Gastroesophageal sphincter (tissue), 4 donors: Measurements from ENCODE around the gene PGLYRP4. TPM values are rescaled to one million over a fixed set of nuclear protein-coding genes. Genes with fewer than 3 reads are reported as not detected.

Source experiments
- ATAC-seq: fragments of 150-250 bp; one replicate; pipeline ENCODE4 v1.9.1; 2016; ENCODE audit warnings: mild to moderate bottlenecking, moderate library complexity
- H3K27ac ChIP-seq, 4 donors: fragments of 200-600 bp; sonication (generic) in 3 of 4; 1 replicate in 3 of 4; 2 replicates in 1 of 4; pipeline ENCODE4 v1.5.1; 2016 to 2019
- H3K27me3 ChIP-seq: fragments of 200-600 bp; sonication (generic); one replicate; pipeline ENCODE4 v1.5.1; 2019
- H3K36me3 ChIP-seq, 2 donors: fragments of 200-600 bp; sonication (generic); one replicate each; pipeline ENCODE4 v1.5.1; 2019; ENCODE audit warnings: control low read depth in 1 of 2
- H3K4me1 ChIP-seq, 3 donors: fragments of 200-600 bp; sonication (generic); 1 replicate in 2 of 3; 2 replicates in 1 of 3; pipeline ENCODE4 v1.5.1; 2016 to 2019; ENCODE audit warnings: control low read depth in 2 of 3
- H3K4me3 ChIP-seq, 2 donors: fragments of 200-600 bp; sonication (generic); one replicate each; pipeline ENCODE4 v1.5.1; 2019; ENCODE audit warnings: mild to moderate bottlenecking in 1 of 2, moderate library complexity in 1 of 2
- H3K9me3 ChIP-seq, 3 donors: fragments of 200-600 bp; sonication (generic); one replicate each; pipeline ENCODE4 v1.5.1; 2017 to 2019; ENCODE audit warnings: control low read depth in 2 of 3
- EP300 ChIP-seq: sonication (generic); formaldehyde crosslinking; IDR thresholded peaks from one replicate; pipeline ENCODE4 v1.6.1; 2017; ENCODE audit warnings: antibody characterized with exemption, mild to moderate bottlenecking
- POLR2A ChIP-seq, 2 donors: fragments of 450-650 bp; IDR thresholded peaks; one replicate each; pipeline ENCODE4 v1.6.1; 2017; ENCODE audit warnings: antibody characterized with exemption in 2 of 2, mild to moderate bottlenecking in 2 of 2, moderate library complexity in 1 of 2
- POLR2AphosphoS5 ChIP-seq: sonication (generic); formaldehyde crosslinking; IDR thresholded peaks from one replicate; pipeline ENCODE4 v1.6.1; 2017; ENCODE audit warnings: antibody characterized with exemption
- WGBS, 2 donors: methylation state at CpG; one replicate each; pipeline ENCODE4 v1.1.5; 2018; ENCODE audit warnings: low coverage in 1 of 2; 5-methylcytosine and 5-hydroxymethylcytosine counted together
- total RNA-seq, 4 donors: library from RNA; depleted of rRNA; stranded (reverse); fragments of >200 nt; gene quantifications; one replicate each; pipeline ENCODE4 v1.1.0, GENCODE V29; 2016
- TF ChIP-seq, protein P1 (sequence below), 4 experiments: fragments of 200-600 bp in 2 of 4; fragments of 450-650 bp in 2 of 4; sonication (generic) in 1 of 4; IDR thresholded peaks; one replicate each; pipeline ENCODE4 v1.5.1; 2017 to 2019; ENCODE audit warnings: antibody characterized with exemption in 4 of 4, mild to moderate bottlenecking in 2 of 4, moderate library complexity in 2 of 4

The PGLYRP4 gene, protein sequence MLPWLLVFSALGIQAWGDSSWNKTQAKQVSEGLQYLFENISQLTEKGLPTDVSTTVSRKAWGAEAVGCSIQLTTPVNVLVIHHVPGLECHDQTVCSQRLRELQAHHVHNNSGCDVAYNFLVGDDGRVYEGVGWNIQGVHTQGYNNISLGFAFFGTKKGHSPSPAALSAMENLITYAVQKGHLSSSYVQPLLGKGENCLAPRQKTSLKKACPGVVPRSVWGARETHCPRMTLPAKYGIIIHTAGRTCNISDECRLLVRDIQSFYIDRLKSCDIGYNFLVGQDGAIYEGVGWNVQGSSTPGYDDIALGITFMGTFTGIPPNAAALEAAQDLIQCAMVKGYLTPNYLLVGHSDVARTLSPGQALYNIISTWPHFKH
- total RNA-seq: not detected

- H3K27me3 ChIP-seq: peaks cover 86% of the 10 kb centered on the region
- WGBS, 2 donors: 29 to 80% methylated on average over 2 to 3 of the region's 10 CpGs
Observed at GRCh38 chr1:153348511-153349362, at the start of gene PGLYRP4. PGLYRP4 (minus strand) TSS chr1:153348841; CDS start chr1:153347932, 909 bp downstream.

DNA sequence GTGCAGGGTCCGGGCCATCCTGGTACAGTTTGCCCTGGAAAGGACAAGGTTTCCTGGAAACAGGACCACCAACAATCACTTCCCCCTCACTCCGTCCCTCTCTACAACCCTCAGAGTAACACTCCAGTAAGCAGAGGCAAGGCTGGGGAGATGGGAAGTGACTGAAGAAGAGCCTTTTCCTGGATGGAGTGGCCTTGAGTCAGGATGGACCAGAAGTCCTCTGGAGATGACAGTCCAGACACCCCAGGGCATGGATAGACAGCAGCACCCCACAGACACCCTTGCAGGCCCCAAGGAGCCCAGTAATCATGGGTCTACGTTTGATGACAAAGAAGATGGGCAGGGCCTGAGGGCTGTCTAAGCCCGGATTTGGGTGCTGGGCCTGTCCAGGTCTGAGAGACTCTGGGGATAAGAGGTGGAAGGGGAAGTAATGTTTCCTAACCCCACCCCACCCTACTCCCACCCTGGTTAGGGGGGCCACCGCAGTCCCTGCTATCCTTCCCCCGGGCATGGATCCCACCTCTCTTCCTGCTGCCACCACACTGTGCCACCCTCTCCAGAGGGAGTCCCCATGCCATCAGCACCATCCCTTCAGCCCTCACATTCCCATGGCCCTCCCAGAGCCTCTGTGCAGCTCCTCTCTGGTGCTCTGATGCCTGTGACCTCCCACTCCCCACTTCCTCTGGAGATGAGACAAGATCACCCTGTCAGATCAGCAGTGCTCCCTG is 49.4 kb upstream of the PGLYRP4 start:
- ATAC-seq: no peak
- Histone ChIP-seq H3K27ac (no peak overlapping the region), H3K27me3 (peaks cover 48% of the 10 kb centered on the region), H3K36me3 (no peaks in the 10 kb centered on the region), H3K4me1 (no peaks in the 10 kb centered on the region), H3K9me3 (no peaks in the 10 kb centered on the region), H3K4me3 (no peak overlapping the region)
- 63 to 94% methylated on average over 2 of the region's 6 CpGs for WGBS, 2 donors
- TF ChIP-seq POLR2A (IDR thresholded peaks at IDR 0.05): no peak
- TF ChIP-seq, protein P1, sequence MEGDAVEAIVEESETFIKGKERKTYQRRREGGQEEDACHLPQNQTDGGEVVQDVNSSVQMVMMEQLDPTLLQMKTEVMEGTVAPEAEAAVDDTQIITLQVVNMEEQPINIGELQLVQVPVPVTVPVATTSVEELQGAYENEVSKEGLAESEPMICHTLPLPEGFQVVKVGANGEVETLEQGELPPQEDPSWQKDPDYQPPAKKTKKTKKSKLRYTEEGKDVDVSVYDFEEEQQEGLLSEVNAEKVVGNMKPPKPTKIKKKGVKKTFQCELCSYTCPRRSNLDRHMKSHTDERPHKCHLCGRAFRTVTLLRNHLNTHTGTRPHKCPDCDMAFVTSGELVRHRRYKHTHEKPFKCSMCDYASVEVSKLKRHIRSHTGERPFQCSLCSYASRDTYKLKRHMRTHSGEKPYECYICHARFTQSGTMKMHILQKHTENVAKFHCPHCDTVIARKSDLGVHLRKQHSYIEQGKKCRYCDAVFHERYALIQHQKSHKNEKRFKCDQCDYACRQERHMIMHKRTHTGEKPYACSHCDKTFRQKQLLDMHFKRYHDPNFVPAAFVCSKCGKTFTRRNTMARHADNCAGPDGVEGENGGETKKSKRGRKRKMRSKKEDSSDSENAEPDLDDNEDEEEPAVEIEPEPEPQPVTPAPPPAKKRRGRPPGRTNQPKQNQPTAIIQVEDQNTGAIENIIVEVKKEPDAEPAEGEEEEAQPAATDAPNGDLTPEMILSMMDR (IDR thresholded peaks at IDR 0.05): no peak

More at GRCh38 chr1:153348511-153349362, at the start of gene PGLYRP4:
- TF ChIP-seq EP300 (no peak), POLR2AphosphoS5 (no peak), POLR2A (IDR thresholded peaks at IDR 0.05) (no peak)
- TF ChIP-seq, protein P1 (IDR thresholded peaks at IDR 0.05): no peak
- ATAC-seq: no peak
- Histone ChIP-seq H3K4me1 (no peaks in the 10 kb centered on the region), H3K4me3 (no peak within 1 kb of the TSS), H3K36me3 (no peaks in the 10 kb centered on the region), H3K27ac (no peak within 1 kb of the TSS), H3K9me3 (no peaks in the 10 kb centered on the region)

- TF ChIP-seq POLR2AphosphoS5 (no peak), POLR2A (IDR thresholded peaks at IDR 0.05) (no peak), EP300 (no peak)
- TF ChIP-seq, protein P1 (IDR thresholded peaks at IDR 0.05): no peak
- peaks cover 44% of the 10 kb centered on the region for H3K27me3 ChIP-seq
- H3K36me3 ChIP-seq: no peaks in the 10 kb centered on the region
- H3K9me3 ChIP-seq: no peaks in the 10 kb centered on the region
- no peak overlapping the region for H3K4me3 ChIP-seq
- H3K4me1 ChIP-seq: no peaks in the 10 kb centered on the region
- no peak for ATAC-seq
- WGBS, 2 donors: 65 to 80% methylated on average over 3 to 4 of the region's 19 CpGs
- H3K27ac ChIP-seq: no peak overlapping the region
Observed at GRCh38 chr1:153397051-153397923, 48.6 kb upstream of the PGLYRP4 start.

DNA sequence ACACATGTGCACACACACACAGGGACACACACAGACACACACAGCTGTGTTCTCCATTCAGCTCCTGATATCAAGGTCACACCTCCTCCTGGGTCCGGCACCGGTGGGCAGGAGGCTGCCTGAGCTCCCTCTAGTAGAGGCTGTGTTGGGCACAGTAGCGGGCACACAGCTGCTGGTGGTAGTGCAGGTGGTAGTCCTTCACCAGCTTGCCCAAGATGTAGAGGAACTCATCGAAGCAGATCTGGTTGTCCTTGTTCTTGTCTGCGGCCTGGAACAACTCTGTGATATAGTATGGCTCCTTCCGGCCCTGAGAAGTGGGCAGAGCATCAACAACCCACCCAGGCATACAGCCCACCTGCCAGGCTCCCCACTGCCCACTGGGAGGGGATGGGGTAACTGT is 47.8 kb upstream of the PGLYRP4 start:
- H3K9me3 ChIP-seq: no peaks in the 10 kb centered on the region
- no peaks in the 10 kb centered on the region for H3K4me1 ChIP-seq
- H3K36me3 ChIP-seq: no peaks in the 10 kb centered on the region
- H3K27me3 ChIP-seq: peaks cover 39% of the 10 kb centered on the region
- no peak overlapping the region for H3K4me3 ChIP-seq
- H3K27ac ChIP-seq: no peak overlapping the region
- TF ChIP-seq EP300: no peak
- TF ChIP-seq, protein P1 (IDR thresholded peaks at IDR 0.05): no peak
- no peak for TF ChIP-seq POLR2AphosphoS5
- ATAC-seq: no peak
- 100% methylated on average over 3 of the region's 6 CpGs; no CpG with 5 or more reads in 1 of the 2 donors for WGBS, 2 donors
